ENCODE results near the gene HGD.
"Not testable (repeated sequence)": the region's sequence is repeated elsewhere in the genome, so short reads cannot be mapped to it uniquely, and the experiment has no call there.

The HGD gene

GRCh38 chr3:120678331-120678947, 3.6 kb downstream of the HGD start:
- DNase-seq: no peak

GRCh38 chr3:120677193-120677592, 4.8 kb downstream of the HGD start:
- not testable (repeated sequence) for DNase-seq

- no peak for DNase-seq
These were observed 8.9 kb downstream of the HGD start for GRCh38 chr3:120673116-120673515.

DNA sequence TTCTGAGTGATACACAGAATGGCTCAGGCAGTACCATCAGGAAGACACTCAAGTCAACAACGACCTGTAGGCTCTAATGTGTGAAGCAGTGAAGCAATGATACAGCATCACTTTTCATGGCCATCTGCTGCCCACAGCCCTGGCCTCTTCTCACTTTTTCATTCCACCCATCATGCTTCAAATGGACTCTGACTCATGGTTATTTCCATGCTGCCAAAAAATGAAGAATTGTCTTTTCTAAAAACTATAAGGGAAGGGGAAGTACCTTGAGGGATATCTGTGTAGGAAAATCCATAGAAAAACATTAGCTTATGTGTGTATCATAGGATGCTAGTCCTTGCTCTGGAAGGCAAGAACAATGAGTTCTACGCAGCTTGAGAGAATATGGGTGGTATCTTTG, 11.5 kb downstream of the HGD start:
- DNase-seq: no peak

DNA sequence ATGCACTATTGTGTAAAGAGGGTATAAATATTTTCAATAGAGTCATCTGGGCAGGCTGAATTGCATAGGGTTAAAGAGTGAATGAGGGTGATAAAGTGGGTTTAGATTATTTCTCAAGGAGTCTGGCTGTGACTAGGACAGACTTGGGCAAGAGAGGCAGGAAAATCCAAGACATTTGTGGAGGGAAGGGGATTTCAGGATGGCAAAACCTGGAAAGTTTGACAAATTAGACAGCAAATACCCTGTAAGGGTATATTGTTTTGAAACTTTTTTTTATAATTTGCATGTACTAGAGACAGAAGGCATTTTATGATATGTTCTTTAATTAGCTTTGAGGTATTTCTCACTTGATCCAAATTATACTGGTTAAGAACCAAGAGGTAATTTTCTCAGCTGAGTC, 17.1 kb downstream of the HGD start:
- no peak for DNase-seq

DNA sequence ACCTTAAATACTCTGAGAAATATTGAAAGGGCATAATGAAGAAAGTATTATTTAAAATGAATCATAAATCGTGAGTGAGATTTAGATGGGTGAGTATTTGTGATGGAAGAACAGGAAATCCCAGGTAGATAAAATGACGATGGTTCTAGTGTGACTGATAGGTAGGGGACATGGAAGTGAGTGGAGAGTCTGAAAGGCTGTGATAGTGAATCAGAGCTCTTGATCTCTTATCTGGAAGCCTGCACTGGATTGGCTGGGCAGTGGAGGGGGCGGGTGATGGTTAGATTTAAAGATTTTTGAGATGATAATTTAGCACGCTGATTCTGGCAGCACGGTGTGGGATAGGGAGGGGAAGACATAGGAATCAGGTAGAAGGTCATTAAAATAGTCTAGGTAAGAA, 20.1 kb downstream of the HGD start:
- DNase-seq: no peak

GRCh38 chr3:120661106-120661905, 20.7 kb downstream of the HGD start:
- no peak for DNase-seq

- DNase-seq: no peak
These were observed 22.2 kb downstream of the HGD start for GRCh38 chr3:120659834-120660233.

DNA sequence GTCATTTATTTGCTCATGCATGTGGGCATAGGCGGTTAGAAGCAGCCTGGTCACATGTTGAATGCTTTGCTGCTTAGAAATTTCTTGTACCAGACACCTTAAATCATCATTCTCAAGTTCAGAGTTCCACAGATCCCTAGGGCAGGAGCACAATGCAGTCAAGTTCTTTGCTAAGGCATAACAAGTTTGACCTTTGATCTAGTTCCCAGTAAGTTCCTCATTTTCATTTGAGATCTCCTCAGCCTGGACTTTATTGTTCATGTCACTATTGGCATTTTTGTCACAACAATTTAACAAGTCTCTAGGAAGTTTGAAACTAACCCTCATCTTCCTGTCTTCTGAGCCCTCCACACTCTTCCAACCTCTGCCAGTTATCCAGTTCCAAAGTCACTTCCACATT, 22.8 kb downstream of the HGD start:
- no peak for DNase-seq

DNA sequence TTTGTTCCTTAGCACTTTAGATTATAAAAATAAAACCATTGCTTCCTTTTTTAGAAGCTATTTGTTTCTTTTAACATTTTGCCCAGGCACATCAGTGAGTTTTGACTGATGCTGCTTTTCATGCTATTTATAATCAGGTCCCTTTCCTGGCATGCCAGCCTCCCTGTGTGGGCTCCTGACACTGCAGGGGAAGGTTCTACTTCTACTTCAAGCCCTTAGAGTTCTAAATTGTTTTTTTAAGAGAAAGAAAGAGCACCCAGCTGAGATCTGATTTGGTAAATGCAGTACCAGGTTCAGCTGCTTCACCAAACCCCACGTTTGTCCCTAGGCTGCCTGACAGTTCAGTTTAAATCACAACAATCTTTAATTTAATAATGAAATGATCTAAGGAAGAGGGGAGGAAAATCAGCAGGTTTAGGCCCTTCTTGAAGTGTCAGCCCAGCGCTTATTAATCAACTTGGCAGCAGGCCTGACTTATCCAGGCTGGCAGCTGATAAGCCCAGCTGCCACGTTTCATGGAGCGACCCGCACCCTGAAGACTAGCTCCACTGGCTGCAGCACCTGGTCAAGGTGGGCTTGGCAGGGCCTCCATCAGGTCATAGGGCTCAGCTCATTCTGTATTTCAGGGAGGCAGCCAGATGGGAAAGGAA, 29.0 kb downstream of the HGD start:
- DNase-seq: no peak

GRCh38 chr3:120652281-120652680, 29.8 kb downstream of the HGD start:
- DNase-seq: no peak

DNA sequence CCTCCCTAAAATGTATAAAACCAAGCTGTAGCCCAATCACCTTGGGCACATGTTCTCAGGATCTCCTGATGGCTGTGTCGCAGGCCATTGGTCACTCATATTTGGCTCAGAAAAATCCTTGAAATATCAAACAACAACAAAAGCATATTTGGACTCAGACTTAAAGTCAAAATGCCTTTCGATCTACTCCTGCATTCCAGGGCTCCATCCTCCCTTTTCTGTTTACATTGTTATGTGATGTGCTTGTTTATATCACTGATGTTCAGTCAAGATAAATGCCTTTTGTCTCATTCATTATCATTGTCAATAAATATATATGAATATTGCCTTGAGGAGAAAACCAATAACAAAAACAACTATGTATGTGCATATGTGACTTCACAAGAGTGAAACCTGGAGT, 31.7 kb downstream of the HGD start:
- DNase-seq: no peak

DNA sequence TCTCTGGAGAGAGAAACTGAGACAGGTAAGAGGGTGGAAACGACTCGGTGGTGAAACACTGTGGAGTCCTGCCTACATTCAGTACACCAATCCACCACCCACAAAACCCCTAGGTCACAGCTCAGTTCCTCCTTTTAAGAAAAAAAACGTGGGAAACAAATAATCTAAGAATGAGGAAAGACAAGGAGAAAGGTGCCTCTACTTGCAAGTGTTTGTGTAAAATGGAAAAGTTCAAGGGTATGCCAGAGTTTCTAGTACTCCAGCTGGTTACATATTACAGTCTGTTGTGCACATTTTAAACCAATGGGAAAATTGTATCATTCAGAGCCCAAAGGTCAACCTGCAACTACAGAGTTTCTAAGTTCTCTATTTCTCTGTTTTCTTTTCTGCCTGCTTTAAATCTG, 32.2 kb downstream of the HGD start:
- no peak for DNase-seq

DNA sequence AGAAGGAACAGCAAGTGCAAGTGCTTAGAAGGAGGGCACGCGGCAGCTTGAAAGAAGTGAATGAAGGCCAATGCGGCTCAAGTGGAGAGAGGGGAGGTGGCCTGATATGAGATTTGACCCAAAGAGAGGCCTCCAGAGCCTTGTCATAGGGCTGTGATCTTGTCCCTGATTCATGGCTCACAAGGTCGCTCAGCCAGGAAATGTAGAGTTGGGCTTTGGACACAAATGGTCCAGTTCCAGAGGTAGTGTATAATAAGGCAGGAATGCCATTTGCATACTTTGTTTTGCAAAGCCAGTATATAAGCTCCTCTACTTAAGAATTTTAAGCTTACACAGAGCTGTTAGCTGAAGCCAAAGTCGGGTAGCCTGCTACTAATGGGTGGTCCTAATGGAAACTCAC, 33.7 kb downstream of the HGD start:
- no peak for DNase-seq

GRCh38 chr3:120646771-120647432, 35.1 kb downstream of the HGD start:
- no peak for DNase-seq

DNA sequence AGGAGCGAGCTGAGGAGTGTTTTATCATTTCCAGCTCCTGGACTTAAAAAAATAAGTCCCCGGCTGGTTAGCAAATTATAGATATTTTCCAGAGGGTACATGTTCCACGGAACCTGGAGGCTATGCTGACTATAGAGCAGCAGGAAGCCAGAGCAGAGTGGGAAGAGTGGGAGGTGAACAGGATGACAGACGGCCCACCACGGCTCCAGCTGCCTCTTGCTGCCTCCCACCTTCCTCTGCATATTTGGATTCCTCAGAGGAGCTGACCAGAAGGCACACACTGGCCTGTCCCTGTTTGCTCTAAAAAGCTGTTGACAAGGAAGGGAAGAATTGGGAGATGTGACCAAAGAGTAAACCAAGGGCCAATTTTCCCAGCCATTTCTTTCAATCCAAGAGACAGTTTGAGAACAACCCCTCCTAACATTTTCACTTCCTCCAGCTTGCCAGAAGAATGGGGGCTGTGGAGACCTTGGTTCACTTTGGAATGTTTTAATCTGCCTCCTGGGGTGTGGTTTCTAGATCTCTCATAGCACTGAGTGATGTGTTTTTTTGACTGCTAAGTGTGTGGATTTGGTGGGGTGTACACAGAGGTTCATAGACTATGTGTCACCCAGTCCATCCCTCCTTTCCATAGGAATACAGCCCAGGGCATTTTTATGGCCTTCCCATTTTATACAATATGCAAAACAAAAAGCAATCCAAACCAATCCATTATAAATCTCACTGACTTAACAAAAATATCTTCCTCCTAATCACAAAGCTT, 36.8 kb downstream of the HGD start:
- no peak for DNase-seq

GRCh38 chr3:120642368-120642948, 39.6 kb downstream of the HGD start:
- DNase-seq: no peak

DNA sequence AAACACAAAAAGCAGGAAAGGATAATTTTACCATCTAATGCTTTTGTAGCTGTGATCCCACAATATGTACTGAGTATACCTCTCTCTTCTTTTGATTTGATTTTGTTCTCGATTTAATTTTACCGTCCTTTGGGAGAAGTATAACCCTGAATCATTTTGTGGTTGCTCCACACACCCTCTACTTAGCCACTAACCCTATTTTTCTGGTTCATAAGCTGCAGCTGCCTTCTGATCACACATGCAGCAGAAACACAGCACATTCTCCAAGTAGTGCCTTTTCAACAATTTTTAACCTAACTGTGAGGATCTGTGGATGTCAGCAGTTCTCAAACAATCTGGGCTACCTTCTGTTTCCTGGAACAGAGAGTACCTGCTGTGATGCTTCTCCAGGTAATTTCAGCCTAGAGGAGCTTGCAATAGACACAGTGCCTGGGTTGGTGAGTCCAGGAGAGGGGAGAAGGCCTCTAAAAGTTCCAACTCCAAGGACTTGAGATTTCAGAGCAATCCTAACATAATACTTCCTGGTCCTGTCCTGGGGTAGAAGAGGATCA, 40.3 kb downstream of the HGD start:
- no peak for DNase-seq

DNA sequence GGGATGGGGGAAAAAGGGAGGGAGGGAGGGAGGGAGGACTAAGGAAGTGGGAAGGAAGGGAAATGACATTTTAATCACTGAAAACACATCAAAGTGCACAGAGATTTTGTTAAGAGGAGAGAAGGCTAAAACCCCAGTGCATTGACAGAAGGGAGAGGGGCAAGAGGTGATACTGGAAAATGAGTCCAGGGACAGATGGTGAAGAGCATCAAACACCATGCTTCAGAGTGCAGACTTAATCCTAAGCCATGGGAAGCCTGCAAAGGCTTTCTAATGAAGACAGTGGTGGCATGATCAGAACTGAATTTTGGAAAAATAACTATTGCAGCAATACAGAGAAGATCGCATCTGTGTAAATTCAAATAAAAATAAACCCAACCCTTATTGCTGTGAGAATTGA, 41.8 kb downstream of the HGD start:
- DNase-seq: no peak

GRCh38 chr3:120638820-120639219, 43.2 kb downstream of the HGD start:
- DNase-seq: not testable (repeated sequence)

- no peak for DNase-seq
These were observed 44.0 kb downstream of the HGD start for GRCh38 chr3:120637851-120638559.
